ENCODE data around the gene NRG2. TPM values are rescaled to one million over a fixed set of nuclear protein-coding genes. Genes with fewer than 3 reads are reported as not detected.

The NRG2 gene
- polyA plus RNA-seq, 2 of the 4 experiments (the other 2 are of a cell fraction) = 1.0 to 1.1 TPM

DNA sequence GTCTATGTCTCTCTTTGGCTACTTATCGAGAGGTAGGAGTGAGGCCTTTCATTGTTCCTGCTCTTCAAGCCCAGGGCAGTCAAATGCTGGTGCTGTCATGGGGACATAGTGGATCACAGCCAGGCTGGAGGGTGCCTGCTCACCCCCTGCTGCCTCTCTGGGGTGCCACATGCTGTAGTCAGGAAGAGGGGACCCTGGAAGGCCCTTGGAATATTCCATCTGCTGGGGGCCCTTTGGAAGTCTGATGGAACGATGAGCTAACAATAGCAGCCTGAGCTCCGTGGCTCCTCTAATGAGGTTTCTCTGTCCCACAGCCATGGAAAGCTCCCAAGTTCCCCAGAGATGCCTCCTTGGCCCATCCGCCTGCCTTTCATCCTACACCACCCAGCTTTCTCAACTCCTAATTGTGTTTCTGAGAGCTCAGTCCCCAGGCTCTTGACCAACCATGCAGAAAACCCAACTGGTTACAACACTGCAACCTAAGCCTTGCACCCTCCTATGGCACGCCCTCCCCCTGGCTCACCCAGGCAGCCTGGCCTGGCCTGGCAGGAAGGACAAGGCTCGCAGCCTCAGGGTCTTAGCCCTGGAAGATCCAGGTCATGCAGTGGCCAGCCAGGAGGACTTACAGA lies 91.7 kb downstream of the NRG2 start:
- no peak overlapping the region for H3K27ac ChIP-seq
- H3K4me3 ChIP-seq = no peak overlapping the region
- H3K4me2 ChIP-seq = no peak overlapping the region
- TF ChIP-seq JUN (IDR thresholded peaks at IDR 0.05) = no peak
- TF ChIP-seq ZNF302 (CRISPR knock-in tag; IDR thresholded peaks at IDR 0.05) = no peak
- TF ChIP-seq NR3C1 (IDR thresholded peaks at IDR 0.05) = no peak
- TF ChIP-seq, protein P1, sequence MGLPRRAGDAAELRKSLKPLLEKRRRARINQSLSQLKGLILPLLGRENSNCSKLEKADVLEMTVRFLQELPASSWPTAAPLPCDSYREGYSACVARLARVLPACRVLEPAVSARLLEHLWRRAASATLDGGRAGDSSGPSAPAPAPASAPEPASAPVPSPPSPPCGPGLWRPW (IDR thresholded peaks at IDR 0.05) = no peak
- no peak for TF ChIP-seq HDAC2 (IDR thresholded peaks at IDR 0.05)
- TF ChIP-seq BHLHE40 (IDR thresholded peaks at IDR 0.05; ENCODE audit: low read depth, low read length) = no peak
- TF ChIP-seq TP53 (CRISPR knock-in tag; IDR thresholded peaks at IDR 0.05) = no peak
- TF ChIP-seq, protein P2, sequence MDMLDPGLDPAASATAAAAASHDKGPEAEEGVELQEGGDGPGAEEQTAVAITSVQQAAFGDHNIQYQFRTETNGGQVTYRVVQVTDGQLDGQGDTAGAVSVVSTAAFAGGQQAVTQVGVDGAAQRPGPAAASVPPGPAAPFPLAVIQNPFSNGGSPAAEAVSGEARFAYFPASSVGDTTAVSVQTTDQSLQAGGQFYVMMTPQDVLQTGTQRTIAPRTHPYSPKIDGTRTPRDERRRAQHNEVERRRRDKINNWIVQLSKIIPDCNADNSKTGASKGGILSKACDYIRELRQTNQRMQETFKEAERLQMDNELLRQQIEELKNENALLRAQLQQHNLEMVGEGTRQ (IDR thresholded peaks at IDR 0.05) = no peak
- no peak for TF ChIP-seq FOSL2 (IDR thresholded peaks at IDR 0.05)
- TF ChIP-seq FOSL2 (CRISPR knock-in tag; IDR thresholded peaks at IDR 0.05) = no peak
- no peak for TF ChIP-seq RFX5 (IDR thresholded peaks at IDR 0.05)
- no peak for TF ChIP-seq ESRRA (IDR thresholded peaks at IDR 0.05; ENCODE audit: borderline replicate concordance, low read length)
- no peak for TF ChIP-seq CEBPB (IDR thresholded peaks at IDR 0.05)
- TF ChIP-seq, protein P3, sequence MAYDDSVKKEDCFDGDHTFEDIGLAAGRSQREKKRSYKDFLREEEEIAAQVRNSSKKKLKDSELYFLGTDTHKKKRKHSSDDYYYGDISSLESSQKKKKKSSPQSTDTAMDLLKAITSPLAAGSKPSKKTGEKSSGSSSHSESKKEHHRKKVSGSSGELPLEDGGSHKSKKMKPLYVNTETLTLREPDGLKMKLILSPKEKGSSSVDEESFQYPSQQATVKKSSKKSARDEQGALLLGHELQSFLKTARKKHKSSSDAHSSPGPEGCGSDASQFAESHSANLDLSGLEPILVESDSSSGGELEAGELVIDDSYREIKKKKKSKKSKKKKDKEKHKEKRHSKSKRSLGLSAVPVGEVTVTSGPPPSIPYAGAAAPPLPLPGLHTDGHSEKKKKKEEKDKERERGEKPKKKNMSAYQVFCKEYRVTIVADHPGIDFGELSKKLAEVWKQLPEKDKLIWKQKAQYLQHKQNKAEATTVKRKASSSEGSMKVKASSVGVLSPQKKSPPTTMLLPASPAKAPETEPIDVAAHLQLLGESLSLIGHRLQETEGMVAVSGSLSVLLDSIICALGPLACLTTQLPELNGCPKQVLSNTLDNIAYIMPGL (CRISPR knock-in tag; IDR thresholded peaks at IDR 0.05; ENCODE audit: borderline replicate concordance) = no peak
- TF ChIP-seq GATA3 (IDR thresholded peaks at IDR 0.05; ENCODE audit: borderline replicate concordance) = no peak
- H3K9me3 ChIP-seq = no peaks in the 10 kb centered on the region
- DNase-seq (ENCODE audit: low read depth in 1 of 2, low spot score in 1 of 2) (no peak), ATAC-seq (no peak), FAIRE-seq (no peak)
- ChIA-PET CTCF (interaction anchor here (0.8 to 6.6 kb wide), 6 partner anchors 10 to 176 kb away, joined by 3 to 51 read pairs (median 4); no protein-coding TSS in a partner anchor), POLR2A (no interaction called here)
- WGBS (ENCODE audit: missing lambda C conversion rate) = 52% methylated on average over 6 of the region's 6 CpGs
- no peaks in the 10 kb centered on the region for H3K4me1 ChIP-seq

GRCh38 chr5:139950436-139950835 lies 92.7 kb downstream of the NRG2 start:
- no peaks in the 10 kb centered on the region for H3K9me3 ChIP-seq
- POLR2A ChIA-PET = no interaction called here
- H3K4me1 ChIP-seq = no peaks in the 10 kb centered on the region
- FAIRE-seq (no peak), DNase-seq (ENCODE audit: low read depth in 1 of 2, low spot score in 1 of 2) (no peak), ATAC-seq (no peak)
- no peak overlapping the region for H3K27ac ChIP-seq
- TF ChIP-seq CBX8 (IDR thresholded peaks at IDR 0.05) (no peak), RFX5 (IDR thresholded peaks at IDR 0.05) (no peak), NR3C1 (IDR thresholded peaks at IDR 0.05) (no peak), CHD2 (IDR thresholded peaks at IDR 0.05; ENCODE audit: low read length, partially characterized antibody) (no peak), CEBPB (IDR thresholded peaks at IDR 0.05) (no peak), ZNF302 (CRISPR knock-in tag; IDR thresholded peaks at IDR 0.05) (no peak), CHD4 (IDR thresholded peaks at IDR 0.05; ENCODE audit: borderline replicate concordance) (no peak), EP300 (IDR thresholded peaks at IDR 0.05) (no peak)
- WGBS (ENCODE audit: missing lambda C conversion rate) = 44% methylated on average over 2 of the region's 2 CpGs
- H3K4me3 ChIP-seq = no peak overlapping the region
- CTCF ChIA-PET = interaction anchor here (0.5 to 6.6 kb wide), 4 partner anchors 11 to 171 kb away, joined by 3 to 51 read pairs (median 5); no protein-coding TSS in a partner anchor
- H3K4me2 ChIP-seq = no peak overlapping the region

- H3K27ac ChIP-seq = no peak overlapping the region
- ChIA-PET POLR2A (no interaction called here), CTCF (interaction anchor here (0.5 to 6.6 kb wide), 5 partner anchors 12 to 171 kb away, joined by 3 to 51 read pairs (median 4); no protein-coding TSS in a partner anchor)
- H3K4me1 ChIP-seq = no peaks in the 10 kb centered on the region
- FAIRE-seq (no peak), DNase-seq (ENCODE audit: low read depth in 1 of 2, low spot score in 1 of 2) (no peak), ATAC-seq (no peak)
- no peak overlapping the region for H3K4me2 ChIP-seq
- WGBS (ENCODE audit: missing lambda C conversion rate) = 5% methylated on average over 1 of the region's 1 CpG
- no peaks in the 10 kb centered on the region for H3K9me3 ChIP-seq
- H3K4me3 ChIP-seq = no peak overlapping the region
- no peak for TF ChIP-seq PBX3 (IDR thresholded peaks at IDR 0.05)
- no peak for TF ChIP-seq NR3C1 (IDR thresholded peaks at IDR 0.05)
- no peak for TF ChIP-seq REST (IDR thresholded peaks at IDR 0.05)
- TF ChIP-seq ZSCAN20 (CRISPR knock-in tag; IDR thresholded peaks at IDR 0.05) = no peak
- TF ChIP-seq CBX8 (IDR thresholded peaks at IDR 0.05) = no peak
- TF ChIP-seq HDAC2 (IDR thresholded peaks at IDR 0.05) = no peak
- no peak for TF ChIP-seq ZNF302 (CRISPR knock-in tag; IDR thresholded peaks at IDR 0.05)
- TF ChIP-seq RARB (CRISPR knock-in tag; IDR thresholded peaks at IDR 0.05) = no peak
- no peak for TF ChIP-seq PHF8 (IDR thresholded peaks at IDR 0.05; ENCODE audit: borderline replicate concordance, low read depth)
- no peak for TF ChIP-seq SREBF2 (IDR thresholded peaks at IDR 0.05)
- no peak for TF ChIP-seq EP300 (IDR thresholded peaks at IDR 0.05)
- TF ChIP-seq, protein P4, sequence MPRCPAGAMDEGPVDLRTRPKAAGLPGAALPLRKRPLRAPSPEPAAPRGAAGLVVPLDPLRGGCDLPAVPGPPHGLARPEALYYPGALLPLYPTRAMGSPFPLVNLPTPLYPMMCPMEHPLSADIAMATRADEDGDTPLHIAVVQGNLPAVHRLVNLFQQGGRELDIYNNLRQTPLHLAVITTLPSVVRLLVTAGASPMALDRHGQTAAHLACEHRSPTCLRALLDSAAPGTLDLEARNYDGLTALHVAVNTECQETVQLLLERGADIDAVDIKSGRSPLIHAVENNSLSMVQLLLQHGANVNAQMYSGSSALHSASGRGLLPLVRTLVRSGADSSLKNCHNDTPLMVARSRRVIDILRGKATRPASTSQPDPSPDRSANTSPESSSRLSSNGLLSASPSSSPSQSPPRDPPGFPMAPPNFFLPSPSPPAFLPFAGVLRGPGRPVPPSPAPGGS (IDR thresholded peaks at IDR 0.05) = no peak
Measured at GRCh38 chr5:139949710-139950109, 93.4 kb downstream of the NRG2 start.

Measured in A549 (cell line).